ENCODE results near the gene FTSJ3. TPM values are rescaled to one million over a fixed set of nuclear protein-coding genes. Genes with fewer than 3 reads are reported as not detected.
A peak's percentile ranks its signal among the peaks of the same experiment; 100 is the strongest.

FTSJ3 gene
- total and polyA plus RNA-seq, 2 of the 13 experiments (the other 11 are each of a cell fraction or from before 2014, with no cell fraction given), result 26.0 to 64.2 TPM

DNA sequence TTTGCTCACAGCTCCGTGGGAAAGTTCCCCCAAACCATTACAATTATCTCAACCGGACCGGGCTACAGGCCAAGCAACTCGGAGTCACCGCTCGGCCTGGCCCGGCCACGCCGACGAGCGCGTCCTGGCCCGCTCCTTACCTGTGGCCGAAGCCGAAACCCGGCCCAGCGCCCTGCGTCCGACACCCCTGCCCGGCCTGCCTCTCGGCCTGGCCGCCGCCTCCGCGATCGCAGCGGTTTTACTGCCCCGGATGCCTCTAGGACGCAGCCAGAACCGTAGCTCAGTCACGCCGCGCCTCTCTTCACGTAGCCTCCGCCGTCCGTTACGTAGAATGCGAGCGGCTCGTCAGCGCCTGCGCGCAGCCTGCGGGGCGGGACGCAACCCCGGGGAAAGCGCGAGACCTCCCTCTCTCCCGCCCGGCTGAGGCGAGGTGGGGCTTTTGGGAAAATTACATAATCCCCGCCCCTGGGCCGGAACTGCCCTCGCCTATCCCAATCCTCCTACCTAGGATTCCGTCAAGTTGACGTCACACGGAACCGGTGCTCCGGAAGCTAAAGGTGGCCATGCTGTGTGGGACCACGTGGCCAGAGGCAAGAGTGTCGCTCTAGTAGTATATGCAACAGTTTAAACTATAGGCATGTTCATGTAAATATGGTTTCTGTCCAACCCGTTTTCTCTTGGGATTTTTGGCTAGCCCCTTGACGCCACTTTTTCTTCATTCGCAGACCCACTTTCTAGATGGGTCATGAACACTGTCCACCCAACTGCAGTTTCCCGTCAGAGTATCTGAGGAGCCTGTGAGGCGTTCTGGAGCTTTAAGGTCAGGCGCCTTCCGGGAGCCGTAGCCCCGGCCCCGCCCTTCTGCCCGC, 54.0 kb downstream of the FTSJ3 start, which contains the start of gene CCDC47 (continued):
- TF ChIP-seq NCOR1 (IDR thresholded peaks at IDR 0.05; ENCODE audit: borderline replicate concordance, low read length) (peak; percentile 75; the same call in 1 of the 2 replicates), ZNF251 (CRISPR knock-in tag; IDR thresholded peaks at IDR 0.05) (no peak), NFYC (CRISPR knock-in tag; IDR thresholded peaks at IDR 0.05) (peak; percentile 76), ZNF558 (CRISPR knock-in tag; IDR thresholded peaks at IDR 0.05; ENCODE audit: borderline replicate concordance) (peak; percentile 21; the same call in 1 of the 2 replicates), ZNF30 (CRISPR knock-in tag; IDR thresholded peaks at IDR 0.05) (no peak), AGO2 (optimal IDR thresholded peaks at IDR 0.05; ENCODE audit: low read depth, low read length) (peak; percentile 83), ZNF451 (CRISPR knock-in tag; IDR thresholded peaks at IDR 0.05) (peak; percentile 79; the same call in 1 of the 2 replicates), SMYD3 (CRISPR knock-in tag; IDR thresholded peaks at IDR 0.05) (0 out of 2 replicates have a peak, but pooled peaks have one; percentile 17), CCDC6 (CRISPR knock-in tag; IDR thresholded peaks at IDR 0.05) (peak; percentile 85; the same call in 1 of the 2 replicates), ZNF788 (CRISPR knock-in tag; IDR thresholded peaks at IDR 0.05; ENCODE audit: borderline replicate concordance) (peak; percentile 76; the same call in 1 of the 2 replicates), ZNF768 (CRISPR knock-in tag; IDR thresholded peaks at IDR 0.05) (peak; percentile 83; the same call in 1 of the 2 replicates), TCF12 (IDR thresholded peaks at IDR 0.05) (no peak), TCF12 (CRISPR knock-in tag; IDR thresholded peaks at IDR 0.05) (no peak), PHF21A (CRISPR knock-in tag; IDR thresholded peaks at IDR 0.05) (peak; percentile 93), TMF1 (CRISPR knock-in tag; IDR thresholded peaks at IDR 0.05; ENCODE audit: low read depth) (no peak; the same call in 1 of the 2 replicates), SMAD9 (CRISPR knock-in tag; IDR thresholded peaks at IDR 0.05) (no peak), ATM (IDR thresholded peaks at IDR 0.05; ENCODE audit: borderline replicate concordance) (no peak; the same call in 1 of the 2 replicates), EHMT2 (IDR thresholded peaks at IDR 0.05; ENCODE audit: borderline replicate concordance, low read depth, low read length) (peak; percentile 69; the same call in 1 of the 2 replicates), ZNF691 (CRISPR knock-in tag; IDR thresholded peaks at IDR 0.05; ENCODE audit: borderline replicate concordance, low read depth) (peak; percentile 91), PAWR (CRISPR knock-in tag; IDR thresholded peaks at IDR 0.05; ENCODE audit: borderline replicate concordance) (peak; percentile 97; the same call in 1 of the 2 replicates), ARHGAP35 (CRISPR knock-in tag; IDR thresholded peaks at IDR 0.05; ENCODE audit: borderline replicate concordance) (peak; percentile 88; the same call in 1 of the 2 replicates), XRCC5 (optimal IDR thresholded peaks at IDR 0.05; ENCODE audit: low read length) (peak; percentile 42), RFXANK (CRISPR knock-in tag; IDR thresholded peaks at IDR 0.05) (no peak; the same call in 1 of the 2 replicates)
- TF ChIP-seq, protein P1, sequence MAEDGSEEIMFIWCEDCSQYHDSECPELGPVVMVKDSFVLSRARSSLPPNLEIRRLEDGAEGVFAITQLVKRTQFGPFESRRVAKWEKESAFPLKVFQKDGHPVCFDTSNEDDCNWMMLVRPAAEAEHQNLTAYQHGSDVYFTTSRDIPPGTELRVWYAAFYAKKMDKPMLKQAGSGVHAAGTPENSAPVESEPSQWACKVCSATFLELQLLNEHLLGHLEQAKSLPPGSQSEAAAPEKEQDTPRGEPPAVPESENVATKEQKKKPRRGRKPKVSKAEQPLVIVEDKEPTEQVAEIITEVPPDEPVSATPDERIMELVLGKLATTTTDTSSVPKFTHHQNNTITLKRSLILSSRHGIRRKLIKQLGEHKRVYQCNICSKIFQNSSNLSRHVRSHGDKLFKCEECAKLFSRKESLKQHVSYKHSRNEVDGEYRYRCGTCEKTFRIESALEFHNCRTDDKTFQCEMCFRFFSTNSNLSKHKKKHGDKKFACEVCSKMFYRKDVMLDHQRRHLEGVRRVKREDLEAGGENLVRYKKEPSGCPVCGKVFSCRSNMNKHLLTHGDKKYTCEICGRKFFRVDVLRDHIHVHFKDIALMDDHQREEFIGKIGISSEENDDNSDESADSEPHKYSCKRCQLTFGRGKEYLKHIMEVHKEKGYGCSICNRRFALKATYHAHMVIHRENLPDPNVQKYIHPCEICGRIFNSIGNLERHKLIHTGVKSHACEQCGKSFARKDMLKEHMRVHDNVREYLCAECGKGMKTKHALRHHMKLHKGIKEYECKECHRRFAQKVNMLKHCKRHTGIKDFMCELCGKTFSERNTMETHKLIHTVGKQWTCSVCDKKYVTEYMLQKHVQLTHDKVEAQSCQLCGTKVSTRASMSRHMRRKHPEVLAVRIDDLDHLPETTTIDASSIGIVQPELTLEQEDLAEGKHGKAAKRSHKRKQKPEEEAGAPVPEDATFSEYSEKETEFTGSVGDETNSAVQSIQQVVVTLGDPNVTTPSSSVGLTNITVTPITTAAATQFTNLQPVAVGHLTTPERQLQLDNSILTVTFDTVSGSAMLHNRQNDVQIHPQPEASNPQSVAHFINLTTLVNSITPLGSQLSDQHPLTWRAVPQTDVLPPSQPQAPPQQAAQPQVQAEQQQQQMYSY (CRISPR knock-in tag; IDR thresholded peaks at IDR 0.05), result peak; percentile 74; the same call in 1 of the 2 replicates
- TF ChIP-seq, protein P2, sequence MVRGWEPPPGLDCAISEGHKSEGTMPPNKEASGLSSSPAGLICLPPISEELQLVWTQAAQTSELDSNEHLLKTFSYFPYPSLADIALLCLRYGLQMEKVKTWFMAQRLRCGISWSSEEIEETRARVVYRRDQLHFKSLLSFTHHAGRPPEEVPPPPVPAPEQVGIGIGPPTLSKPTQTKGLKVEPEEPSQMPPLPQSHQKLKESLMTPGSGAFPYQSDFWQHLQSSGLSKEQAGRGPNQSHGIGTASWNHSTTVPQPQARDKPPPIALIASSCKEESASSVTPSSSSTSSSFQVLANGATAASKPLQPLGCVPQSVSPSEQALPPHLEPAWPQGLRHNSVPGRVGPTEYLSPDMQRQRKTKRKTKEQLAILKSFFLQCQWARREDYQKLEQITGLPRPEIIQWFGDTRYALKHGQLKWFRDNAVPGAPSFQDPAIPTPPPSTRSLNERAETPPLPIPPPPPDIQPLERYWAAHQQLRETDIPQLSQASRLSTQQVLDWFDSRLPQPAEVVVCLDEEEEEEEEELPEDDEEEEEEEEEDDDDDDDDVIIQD (CRISPR knock-in tag; IDR thresholded peaks at IDR 0.05; ENCODE audit: low read depth), result peak; percentile 74

Data from HepG2 (cell line).